Renal pelvis (tissue), 4 donors: ENCODE measurements around the gene ANO4. TPM values are rescaled to one million over a fixed set of nuclear protein-coding genes. Genes with fewer than 3 reads are reported as not detected.
"Not testable (repeated sequence)": the region's sequence is repeated elsewhere in the genome, so short reads cannot be mapped to it uniquely, and the experiment has no call there.

Experiments used
- DNase-seq: peaks from one replicate; pipeline ENCODE4 v3.0.0-alpha.2; 2013
- polyA plus RNA-seq, 3 donors: library from polyadenylated mRNA; unstranded; fragments of 120-200 nt; gene quantifications; one replicate each; pipeline ENCODE4 v1.2.1, GENCODE V29; 2013; ENCODE audit not compliant: insufficient read length in 3 of 3

Gene ANO4
- polyA plus RNA-seq, 3 donors: 1.3 to 1.7 (median 1.5) TPM

DNA sequence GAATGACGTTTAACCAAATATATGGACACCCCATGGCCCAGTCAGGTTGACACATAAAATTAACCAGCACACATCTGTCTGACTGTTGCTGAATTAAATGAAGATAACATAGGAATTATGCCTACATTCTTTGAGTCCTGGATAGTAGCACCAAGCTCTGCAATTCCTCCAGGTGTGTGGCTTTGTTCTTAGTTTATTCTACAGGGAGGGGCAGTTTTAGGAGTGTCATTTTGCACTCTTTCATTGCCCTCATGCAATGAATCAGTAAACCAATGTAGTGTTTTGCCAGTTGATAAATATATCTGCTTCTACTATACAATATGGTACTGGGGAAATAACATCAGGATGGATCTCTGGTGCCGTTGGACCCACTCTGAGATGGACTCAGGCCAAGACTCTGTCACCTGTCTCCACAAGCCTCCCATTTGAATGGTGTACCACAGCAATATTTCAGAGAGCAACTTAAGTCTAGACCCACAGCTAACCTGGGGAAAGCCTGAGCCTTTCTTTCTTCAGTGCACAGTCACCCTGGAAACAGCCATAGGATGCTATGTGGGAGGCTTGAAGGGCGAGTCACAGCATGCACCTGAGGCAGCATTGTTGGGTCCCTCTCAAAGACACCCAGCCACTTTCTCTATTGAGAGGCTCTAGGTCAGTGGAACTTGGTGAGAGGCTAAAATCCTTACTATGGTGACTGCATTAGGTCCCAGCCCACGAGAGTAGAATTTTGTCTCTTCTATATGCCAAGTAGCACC is 73.2 kb downstream of the ANO4 start:
- no peak for DNase-seq

DNA sequence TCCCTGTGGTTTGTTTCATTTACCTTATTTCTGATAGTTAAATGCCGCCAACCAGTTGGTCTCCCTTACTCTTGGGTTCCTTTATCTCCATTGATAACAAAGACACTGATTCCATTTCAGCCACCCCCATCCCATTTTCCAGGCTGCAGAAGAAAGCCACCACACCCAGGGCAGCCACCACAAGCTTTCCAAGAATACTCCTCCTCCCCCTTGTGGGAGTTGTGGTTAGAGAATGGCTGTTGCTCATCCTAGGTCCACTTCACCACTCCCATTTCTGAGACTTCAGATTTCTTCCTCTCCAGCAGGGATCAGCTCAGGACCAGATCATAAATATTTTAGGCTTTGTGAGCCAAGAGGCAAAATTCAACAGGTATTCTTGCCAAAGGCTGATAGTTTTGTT is 73.9 kb downstream of the ANO4 start:
- DNase-seq: no peak

DNA sequence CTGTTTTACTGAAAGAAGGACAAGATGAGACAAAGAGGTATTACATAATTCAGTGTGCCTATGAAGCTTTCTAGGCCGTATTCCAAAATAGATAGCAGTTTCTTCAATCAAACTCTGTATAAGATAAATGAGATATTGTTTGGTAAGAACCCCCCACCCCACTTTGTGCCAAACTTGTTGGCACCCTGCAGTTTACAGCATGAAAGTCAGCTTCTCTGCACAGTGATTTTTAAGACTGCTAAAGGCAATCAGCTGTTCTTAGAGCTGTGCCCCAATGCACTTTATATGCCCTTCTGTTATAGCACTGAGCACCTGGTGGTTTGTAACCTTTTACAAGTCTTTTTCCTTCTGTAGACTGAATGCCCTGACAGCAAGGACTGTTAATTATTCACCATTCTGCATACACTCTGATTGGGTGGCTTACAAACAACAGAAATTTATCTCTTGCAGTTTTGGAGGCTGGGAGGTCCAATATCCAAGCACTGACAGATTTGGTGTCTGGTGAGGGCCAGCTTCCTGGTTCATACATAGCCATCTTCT is 76.7 kb downstream of the ANO4 start:
- DNase-seq: no peak

DNA sequence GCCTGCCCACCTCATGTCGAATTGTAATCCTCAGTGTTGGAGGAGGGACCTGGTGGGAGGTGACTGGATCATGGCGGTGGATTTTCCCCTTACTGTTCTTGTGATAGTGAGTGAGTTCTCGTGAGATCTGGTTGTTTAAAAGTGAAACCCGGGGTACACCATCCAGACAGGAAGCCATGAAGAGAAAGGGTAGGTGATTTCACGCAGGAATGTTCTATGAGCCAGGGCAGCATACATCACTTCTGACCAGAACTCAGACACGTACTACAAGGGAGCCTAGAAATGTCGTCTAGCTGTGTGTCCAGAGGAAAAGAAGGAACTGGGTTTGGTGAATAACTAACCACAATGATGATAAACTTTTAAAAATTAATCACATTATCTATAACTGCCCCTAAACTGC is 80.6 kb downstream of the ANO4 start:
- no peak for DNase-seq

DNA sequence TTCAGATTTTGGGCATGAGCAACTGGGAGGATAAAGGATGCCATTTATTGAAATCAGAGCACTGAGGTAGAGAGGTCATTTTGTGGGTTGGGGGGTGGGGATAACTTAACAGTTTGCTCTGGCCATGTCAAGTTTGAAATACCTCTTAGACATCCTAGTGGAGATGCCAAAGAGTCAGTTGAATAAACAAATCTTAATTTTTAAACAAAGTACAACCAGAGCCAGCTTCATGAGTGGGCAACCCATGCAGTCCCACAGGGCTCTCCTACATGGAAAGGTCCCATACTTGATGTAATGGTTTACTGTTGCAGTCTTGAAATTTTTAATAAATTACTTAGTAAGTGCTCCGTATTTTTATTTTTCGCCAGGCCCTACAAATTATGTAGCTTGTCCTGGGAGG is 81.2 kb downstream of the ANO4 start:
- no peak for DNase-seq

DNA sequence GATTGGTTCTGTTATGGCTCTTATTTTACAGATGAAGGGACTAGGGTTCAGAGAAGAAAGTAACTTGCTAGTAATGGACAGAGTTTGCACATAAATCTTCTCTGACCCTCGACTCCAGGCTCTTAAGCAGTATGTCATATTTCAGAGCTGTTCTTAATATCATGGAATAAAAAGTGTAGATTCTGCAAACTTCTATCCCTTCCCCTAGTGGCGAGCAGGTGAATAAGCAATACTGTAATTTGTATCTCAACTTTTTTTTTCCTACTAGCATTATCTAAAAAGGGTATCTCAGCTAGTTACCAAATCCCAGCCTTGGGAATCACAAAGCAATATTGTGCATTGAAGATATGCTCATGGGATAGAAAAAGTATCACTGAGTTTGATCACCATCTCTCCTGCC is 83.2 kb downstream of the ANO4 start:
- no peak for DNase-seq

DNA sequence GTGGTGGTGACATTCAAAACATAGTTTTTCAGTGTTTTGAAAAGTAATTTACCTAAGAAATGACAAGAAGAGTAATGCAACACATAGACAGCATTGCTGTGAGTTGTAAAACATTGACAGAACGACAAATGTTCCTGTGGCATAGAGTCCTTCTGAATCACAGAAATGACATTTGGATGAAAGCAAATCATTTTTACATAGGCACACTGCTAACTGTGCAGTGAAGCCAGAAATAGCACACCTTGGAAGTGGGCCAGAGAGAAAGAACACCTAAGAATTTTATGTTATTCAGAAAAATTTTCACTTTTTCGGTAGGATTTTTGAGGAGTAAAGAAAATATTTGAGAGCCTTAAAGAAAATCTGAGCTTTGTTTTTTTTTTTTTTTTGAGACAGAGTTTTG is 100.6 kb downstream of the ANO4 start:
- DNase-seq: no peak

DNA sequence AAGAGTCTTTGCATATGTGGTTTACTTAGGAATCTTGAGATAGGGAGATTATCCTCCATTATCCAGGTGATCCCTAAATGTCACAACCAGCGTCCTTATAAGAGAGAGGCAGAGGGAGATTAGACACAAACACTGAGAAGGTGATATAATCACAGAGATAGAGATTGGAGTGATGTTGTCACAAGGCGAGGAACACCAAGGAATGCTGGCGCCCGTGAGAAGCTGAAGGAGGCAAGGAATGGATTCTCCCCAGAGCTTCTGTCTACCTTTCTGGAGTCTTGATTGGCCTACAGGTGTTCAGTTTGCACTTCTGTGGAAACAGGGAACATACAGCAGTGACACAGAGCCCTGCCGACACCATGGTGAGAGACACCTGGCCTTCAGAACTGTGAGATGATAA is 101.6 kb downstream of the ANO4 start:
- DNase-seq: no peak

DNA sequence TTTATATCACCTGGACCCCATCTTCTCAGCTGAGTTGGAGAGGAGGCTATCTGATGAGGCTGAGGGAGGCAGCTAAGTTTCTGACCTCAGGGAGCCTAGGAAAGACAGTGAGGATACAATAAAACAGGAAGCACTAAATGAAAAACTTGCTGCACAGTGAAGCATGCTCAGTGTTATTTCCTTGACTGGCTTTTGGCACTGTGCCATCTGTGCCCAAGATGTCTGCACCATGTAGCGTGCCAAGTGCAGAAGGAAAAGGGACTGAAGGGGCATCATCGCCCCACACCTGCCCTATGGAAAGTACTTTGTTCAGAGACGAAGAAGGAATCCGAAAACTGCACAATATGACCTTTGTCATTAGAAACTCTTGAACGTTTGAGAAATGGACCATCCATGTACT is 102.7 kb downstream of the ANO4 start:
- no peak for DNase-seq

DNA sequence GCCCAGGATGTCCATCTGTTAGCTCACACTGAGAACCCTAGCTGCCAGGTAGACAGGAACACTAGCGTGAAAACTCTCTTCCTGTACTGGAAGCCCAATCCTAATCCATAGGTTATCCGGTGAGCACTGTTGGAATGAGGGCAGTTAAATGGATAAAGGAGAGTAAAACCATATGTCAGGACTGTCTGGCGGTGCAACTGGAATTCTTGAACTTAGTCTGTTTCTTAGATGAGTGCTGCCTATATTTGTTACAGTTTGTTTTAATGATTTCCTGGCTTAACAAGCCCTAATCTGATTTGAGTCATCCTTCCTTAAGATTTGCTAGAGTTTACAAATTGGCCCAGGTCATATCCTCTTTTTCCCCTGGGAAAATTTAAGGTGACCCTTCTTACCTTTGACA is 104.7 kb downstream of the ANO4 start:
- no peak for DNase-seq

DNA sequence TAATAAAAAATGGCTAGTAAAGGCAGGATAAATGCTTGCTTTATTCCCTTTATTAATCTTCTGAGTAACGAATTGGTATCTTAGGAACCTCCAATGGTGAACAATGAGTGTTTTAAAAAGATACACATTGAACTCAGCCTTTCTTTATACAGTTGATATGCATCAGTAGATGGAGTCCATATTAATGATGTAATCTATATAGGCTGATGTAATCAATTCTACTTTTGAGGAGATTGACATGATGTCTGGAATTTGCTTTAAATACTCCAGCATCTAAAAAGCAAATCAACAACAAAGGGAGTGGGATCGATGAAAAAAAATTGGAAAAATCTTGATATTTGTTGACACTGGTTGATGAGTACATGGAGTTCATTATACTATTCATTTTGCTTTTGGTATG is 106.2 kb downstream of the ANO4 start:
- no peak for DNase-seq

DNA sequence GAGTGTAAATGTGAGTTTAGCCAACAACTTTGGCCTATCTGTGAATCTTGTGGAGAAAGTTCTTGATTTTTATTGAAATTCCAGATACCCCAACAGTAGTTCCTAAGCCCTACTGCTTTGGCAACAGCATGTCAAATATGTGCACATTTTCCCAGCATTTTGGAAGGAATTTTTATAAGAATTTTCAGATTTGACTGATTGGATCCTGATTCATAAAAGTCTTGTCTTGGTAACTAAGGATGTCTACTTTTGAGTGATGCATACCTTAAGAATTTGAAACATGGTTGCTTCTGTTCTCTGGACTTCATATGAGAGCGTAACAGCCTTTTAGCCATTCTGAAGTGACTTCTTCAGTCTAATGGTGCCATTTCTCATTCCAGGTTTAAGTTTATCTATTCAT is 106.7 kb downstream of the ANO4 start:
- DNase-seq: no peak

DNA sequence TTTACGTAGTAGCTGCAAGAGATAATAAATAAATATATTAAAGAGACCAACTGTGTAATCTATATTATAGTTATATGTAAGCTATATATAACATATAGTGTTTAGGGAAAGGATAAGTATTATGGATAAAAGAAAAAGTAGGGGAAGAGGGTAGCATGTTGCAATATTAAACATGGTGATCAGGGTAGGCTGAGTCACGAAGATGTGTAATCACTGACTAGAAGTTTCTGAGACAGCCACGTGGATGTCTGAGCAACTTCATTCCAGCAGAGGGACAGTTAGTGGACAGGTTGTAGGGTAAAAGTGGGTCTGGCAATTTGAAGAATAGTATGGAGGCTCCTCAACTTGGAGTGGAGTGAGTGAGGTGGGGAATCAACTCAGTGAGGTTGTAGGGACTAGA is 109.7 kb downstream of the ANO4 start:
- no peak for DNase-seq

DNA sequence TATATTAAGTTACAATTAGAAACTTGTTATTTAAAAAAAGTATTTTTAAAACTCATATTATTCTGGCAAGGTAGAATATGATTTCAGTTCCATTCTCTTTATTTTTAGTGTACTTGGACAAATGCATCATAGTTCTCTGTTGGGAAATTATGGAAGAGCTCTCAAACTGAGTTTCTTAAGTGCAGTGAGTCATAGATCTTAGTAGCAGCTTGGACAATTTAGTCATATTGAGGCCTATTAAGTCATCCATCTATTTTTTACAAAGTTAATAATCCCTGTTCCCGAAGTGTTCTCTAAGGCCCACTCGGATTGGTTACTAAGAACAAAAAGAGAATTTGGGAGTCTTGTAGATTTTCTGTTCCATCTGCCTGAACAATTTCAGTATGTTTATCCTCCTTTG is 113.9 kb downstream of the ANO4 start:
- DNase-seq: no peak

DNA sequence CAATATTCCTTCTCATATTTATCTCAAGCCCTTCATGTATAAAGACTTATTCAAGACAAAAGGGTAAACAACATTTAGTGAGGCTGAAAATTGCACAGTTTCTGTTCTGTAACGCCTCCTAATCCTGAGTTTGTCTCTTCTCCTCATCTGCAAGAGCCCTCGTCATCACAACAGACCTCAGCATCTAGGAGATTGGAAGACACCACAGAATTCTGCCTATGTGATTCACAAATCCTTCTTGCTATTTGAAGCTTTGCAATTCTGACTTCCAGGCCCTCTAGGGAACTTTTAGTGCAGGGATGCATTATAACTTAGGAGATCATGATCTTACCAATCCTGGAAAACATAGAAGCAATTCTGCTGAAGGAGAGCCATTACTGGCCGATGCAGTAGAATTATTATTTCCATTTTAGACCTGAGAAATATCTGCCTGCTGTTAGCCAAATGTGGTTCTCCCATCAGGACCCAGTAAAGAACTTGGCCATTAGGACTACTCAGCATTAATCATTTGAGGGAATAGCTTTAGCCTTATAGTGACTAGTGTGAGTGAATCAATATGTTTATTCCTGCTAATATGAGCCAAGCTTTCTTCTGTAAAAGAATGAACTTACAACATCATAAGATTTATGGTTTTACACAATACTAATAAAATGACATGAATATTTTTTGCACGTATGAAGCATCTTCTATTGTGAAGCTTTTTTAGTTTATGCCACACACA is 119.5 kb downstream of the ANO4 start:
- no peak for DNase-seq

DNA sequence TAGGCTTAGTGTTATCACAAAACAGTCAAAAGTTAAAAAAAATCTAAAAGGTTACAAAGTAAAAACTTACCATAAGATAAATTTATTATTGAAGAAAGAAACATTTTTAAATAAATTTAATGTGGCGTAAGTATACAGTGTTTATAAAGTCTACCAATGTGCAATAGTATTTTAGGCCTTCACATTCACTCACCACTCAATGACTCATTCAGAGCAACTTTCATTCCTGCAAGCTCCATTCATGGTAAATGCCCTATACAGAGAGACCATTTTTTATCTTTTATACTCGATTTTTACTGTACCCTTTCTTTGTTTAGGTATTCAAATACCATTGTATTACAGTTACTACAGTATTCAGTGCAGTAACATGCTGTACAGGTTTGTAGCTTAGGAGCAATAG is 124.5 kb downstream of the ANO4 start:
- DNase-seq: no peak

DNA sequence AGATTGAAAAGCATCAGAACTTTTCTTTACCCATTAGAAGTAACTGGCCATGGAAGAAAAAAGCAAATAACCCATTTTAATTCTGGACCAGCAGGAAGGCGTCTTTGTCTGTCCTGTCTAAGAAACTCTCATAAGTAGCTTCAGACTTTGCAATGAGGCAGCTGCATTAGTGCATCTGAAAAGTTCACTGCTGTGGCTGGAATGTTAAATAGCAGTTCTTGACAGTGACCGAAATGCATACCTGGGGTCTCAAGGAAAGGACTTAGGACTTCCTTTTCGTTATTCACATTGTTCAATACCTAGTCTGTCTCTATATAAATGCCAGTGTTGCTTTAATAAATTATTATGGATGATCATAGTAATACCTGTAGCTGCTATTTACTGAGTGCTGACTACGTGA is 125.9 kb downstream of the ANO4 start:
- no peak for DNase-seq

DNA sequence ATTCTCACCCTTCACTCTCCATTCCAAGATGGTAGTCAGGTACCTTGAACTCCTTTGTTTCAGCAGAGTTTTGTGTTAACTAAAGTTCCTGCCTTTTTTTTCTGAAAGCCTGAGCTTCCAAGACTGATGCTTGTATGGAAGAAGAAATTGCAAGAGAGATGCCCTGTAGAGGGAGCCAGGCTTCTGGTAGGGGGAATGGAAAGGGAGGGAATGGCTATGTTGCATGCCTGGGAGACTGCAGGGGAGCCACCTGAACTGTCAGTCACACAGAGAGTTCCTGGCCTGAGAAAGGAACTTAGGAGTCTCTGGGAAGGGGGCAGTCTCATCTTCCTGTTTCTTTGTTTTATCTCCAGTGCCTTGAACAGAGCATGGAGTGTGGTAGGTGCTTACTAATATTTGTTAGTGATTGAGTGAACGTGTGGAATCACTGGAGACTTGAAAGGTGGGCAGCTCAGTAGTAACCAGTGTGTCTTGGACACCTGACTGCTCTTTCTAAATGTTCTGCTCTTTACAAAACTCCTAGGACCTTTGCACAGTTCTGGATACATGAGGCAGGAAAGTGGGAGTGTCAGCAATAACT is 132.2 kb downstream of the ANO4 start:
- DNase-seq: peak; percentile 30

DNA sequence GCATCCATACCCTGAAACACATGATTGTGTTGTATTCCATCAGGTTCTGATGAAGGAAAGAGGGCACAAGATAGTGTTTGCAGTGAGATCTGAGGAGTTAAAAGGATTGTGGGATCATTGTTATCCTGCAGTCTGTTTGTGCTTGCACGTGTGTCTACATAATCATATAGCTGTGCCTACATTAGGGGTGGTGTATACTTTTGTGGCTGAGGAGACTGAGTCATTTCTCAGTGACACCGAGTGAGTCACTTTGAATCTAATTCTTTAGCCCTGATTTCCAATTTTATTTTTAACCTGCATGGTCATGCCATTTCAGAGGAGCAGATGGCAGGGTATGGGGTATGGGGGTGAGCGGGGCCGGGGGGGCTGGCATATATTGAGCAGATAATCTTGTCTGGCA is 133.2 kb downstream of the ANO4 start:
- DNase-seq: no peak

DNA sequence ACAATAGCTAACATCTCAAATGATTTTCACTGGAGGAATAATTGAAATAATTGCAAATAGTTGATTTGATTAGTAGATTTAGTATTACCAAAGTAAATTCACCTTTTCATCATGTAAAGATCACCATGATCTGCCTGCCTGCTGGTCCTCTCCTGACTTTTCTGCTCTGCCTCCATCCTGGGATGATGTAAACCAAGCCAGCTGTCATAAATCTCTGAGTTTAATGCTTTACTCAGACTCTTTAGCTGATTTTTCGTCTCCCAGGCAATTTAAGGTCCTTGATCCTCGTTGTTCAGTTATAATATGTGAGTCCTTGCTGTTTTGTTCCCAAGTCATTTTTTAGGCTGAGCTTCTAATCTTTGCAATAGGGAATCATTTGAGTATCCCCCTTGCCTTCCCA is 138.0 kb downstream of the ANO4 start:
- DNase-seq: no peak

DNA sequence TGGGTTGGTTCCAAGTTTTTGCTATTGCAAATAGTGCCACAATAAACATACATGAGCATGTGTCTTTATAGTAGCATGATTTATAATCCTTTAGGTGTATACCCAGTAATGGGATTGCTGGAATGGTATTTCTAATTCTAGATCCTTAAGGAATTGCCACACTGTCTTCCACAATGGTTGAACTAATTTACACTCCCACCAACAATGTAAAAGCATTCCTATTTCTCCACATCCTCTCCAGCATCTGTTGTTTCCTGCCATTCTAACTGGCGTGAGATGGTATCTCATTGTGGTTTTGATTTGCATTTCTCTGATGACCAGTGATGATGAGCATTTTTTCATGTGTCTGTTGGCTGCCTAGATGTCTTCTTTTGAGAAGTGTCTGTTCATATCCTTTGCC is 139.0 kb downstream of the ANO4 start:
- DNase-seq: not testable (repeated sequence)

DNA sequence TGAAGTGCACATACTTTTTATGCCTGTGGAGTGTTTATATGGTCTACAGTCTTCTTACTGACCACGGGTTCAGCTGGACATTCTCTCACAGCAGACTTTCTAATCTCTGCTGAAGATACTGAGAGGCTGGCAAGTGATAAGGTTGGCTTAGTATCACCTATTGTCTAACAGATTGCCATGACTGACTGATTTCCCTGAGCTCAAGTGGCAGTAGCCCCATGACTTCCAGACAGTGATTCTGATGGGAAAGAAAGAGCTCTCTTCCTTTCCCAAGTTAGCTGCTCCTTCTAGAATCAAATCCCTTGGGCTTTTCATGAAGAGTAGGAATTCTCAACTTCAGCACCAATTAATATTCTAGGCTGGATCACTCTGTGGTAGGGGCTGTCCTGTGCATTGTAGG is 141.4 kb downstream of the ANO4 start:
- no peak for DNase-seq

DNA sequence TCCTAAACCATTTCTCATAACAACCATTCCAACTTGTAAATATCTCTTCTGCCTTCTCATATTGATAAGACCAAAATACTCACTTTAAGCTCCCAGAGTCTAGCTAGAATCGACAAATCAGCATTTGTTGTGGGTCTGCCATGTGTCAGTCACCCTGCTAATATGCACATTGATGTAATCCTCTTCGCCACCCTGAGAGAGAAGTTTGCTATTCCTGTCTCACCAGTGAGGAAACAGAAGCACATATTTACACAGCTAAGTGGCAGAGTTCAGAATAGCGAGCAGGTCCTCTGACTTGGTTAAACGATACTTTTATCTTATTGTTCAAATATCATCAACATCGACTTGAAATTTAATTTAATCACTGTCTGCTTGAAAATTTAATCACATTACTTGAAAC is 142.1 kb downstream of the ANO4 start:
- no peak for DNase-seq
